GM12864 (cell line): ENCODE measurements around the gene INPP4B.

ENCODE experiments used
- DNase-seq: peaks from one replicate; pipeline ENCODE4 v3.0.0-alpha.2; 2011; ENCODE audit warnings: low read depth
- H3K4me3 ChIP-seq: 2 replicates; pipeline ENCODE4 v1.5.1; 2011; ENCODE audit warnings: mild to moderate bottlenecking, low read depth, low read length, control low read depth
- CTCF ChIP-seq: IDR thresholded peaks from 2 replicates; pipeline ENCODE4 v1.5.1; 2011; ENCODE audit warnings: low read depth, mild to moderate bottlenecking, moderate library complexity, low read length, control low read depth, inconsistent platforms; ENCODE audit errors: missing control alignments

INPP4B gene

GRCh38 chr4:142309772-142310171, 536.3 kb downstream of the INPP4B start:
- DNase-seq = no peak
- TF ChIP-seq CTCF = no peak
- H3K4me3 ChIP-seq = no peak overlapping the region

GRCh38 chr4:142307857-142308256, 538.2 kb downstream of the INPP4B start:
- TF ChIP-seq CTCF = no peak

GRCh38 chr4:142297313-142297712, 548.8 kb downstream of the INPP4B start:
- DNase-seq = no peak
- H3K4me3 ChIP-seq = no peak overlapping the region
- TF ChIP-seq CTCF = no peak

More at GRCh38 chr4:142307857-142308256, 538.2 kb downstream of the INPP4B start:
- no peak for DNase-seq
- H3K4me3 ChIP-seq = no peak overlapping the region

- no peak overlapping the region for H3K4me3 ChIP-seq
- no peak for TF ChIP-seq CTCF
- DNase-seq = no peak
Observed at GRCh38 chr4:142293536-142293935, 552.6 kb downstream of the INPP4B start.

GRCh38 chr4:142292231-142292630, 553.9 kb downstream of the INPP4B start:
- no peak for DNase-seq
- no peak for TF ChIP-seq CTCF
- H3K4me3 ChIP-seq = no peak overlapping the region

GRCh38 chr4:142291299-142292050, 554.6 kb downstream of the INPP4B start:
- no peak overlapping the region for H3K4me3 ChIP-seq

More at GRCh38 chr4:142291299-142292050, 554.6 kb downstream of the INPP4B start:
- no peak for DNase-seq
- TF ChIP-seq CTCF = no peak
